NCI-H2196 treated with DMSO at 0.1 percent for 48 hours (cell line): Measurements from ENCODE around the gene SETD1A.
A peak's percentile ranks its signal among the peaks of the same experiment; 100 is the strongest.

Experiments used
- DNase-seq: peaks from one replicate; lab custom pipeline; 2025; ENCODE audit not compliant: unreplicated experiment; lab: John Stamatoyannopoulos, UW

Gene SETD1A

GRCh38 chr16:30953111-30953510 lies 4.4 kb upstream of the SETD1A start:
- no peak for DNase-seq

- DNase-seq = no peak
These were observed 3.9 kb upstream of the SETD1A start for GRCh38 chr16:30953511-30954124.

- DNase-seq = no peak
These were observed 2.6 kb upstream of the SETD1A start for GRCh38 chr16:30954993-30955392.

- peak; percentile 49 for DNase-seq
These were observed 726 bp upstream of the SETD1A start for GRCh38 chr16:30956601-30957455.

GRCh38 chr16:30958175-30959079 lies 873 bp downstream of the SETD1A start:
- DNase-seq = no peak

- no peak for DNase-seq
These were observed 3.8 kb downstream of the SETD1A start for GRCh38 chr16:30961384-30961783.

- no peak for DNase-seq
These were observed 6.5 kb downstream of the SETD1A start for GRCh38 chr16:30963925-30964511.

- DNase-seq = no peak
These were observed 7.1 kb downstream of the SETD1A start for GRCh38 chr16:30964574-30965226.

- DNase-seq = no peak
These were observed 7.9 kb downstream of the SETD1A start for GRCh38 chr16:30965436-30965835.

- DNase-seq = no peak
These were observed 8.6 kb downstream of the SETD1A start for GRCh38 chr16:30966033-30966619.

- DNase-seq = no peak
These were observed 10.2 kb downstream of the SETD1A start for GRCh38 chr16:30967795-30968194.

GRCh38 chr16:30969246-30969842 lies 11.8 kb downstream of the SETD1A start:
- DNase-seq = no peak

GRCh38 chr16:30971298-30971697 lies 13.7 kb downstream of the SETD1A start:
- no peak for DNase-seq

GRCh38 chr16:30972872-30973271 lies 15.3 kb downstream of the SETD1A start:
- DNase-seq = no peak

- no peak for DNase-seq
These were observed 16.8 kb downstream of the SETD1A start for GRCh38 chr16:30974348-30974747.

- DNase-seq = no peak
These were observed 18.9 kb downstream of the SETD1A start for GRCh38 chr16:30976486-30976885.

- no peak for DNase-seq
These were observed 19.9 kb downstream of the SETD1A start for GRCh38 chr16:30977502-30977901.

- DNase-seq = no peak
These were observed 21.8 kb downstream of the SETD1A start for GRCh38 chr16:30979170-30980022.

- no peak for DNase-seq
These were observed 22.4 kb downstream of the SETD1A start for GRCh38 chr16:30980023-30980371.
